ENCODE results near the gene ARAP2.

Gene ARAP2

GRCh38 chr4:36099509-36099908, 144.8 kb downstream of the ARAP2 start:
- DNase-seq: no peak

- DNase-seq: no peak
These were observed 149.3 kb downstream of the ARAP2 start for GRCh38 chr4:36094995-36095394.

- DNase-seq: no peak
These were observed 152.3 kb downstream of the ARAP2 start for GRCh38 chr4:36091997-36092396.

GRCh38 chr4:36088542-36088941, 155.8 kb downstream of the ARAP2 start:
- DNase-seq: no peak

GRCh38 chr4:36086261-36086786, 158.0 kb downstream of the ARAP2 start:
- DNase-seq: no peak

GRCh38 chr4:36082817-36083216, 161.5 kb downstream of the ARAP2 start:
- no peak for DNase-seq

- no peak for DNase-seq
These were observed 163.1 kb downstream of the ARAP2 start for GRCh38 chr4:36081185-36081584.

GRCh38 chr4:36079666-36080065, 164.6 kb downstream of the ARAP2 start:
- DNase-seq: no peak

GRCh38 chr4:36078319-36078718, 166.0 kb downstream of the ARAP2 start:
- no peak for DNase-seq

GRCh38 chr4:36072529-36072928, 171.8 kb downstream of the ARAP2 start:
- no peak for DNase-seq

- DNase-seq: no peak
These were observed 177.2 kb downstream of the ARAP2 start for GRCh38 chr4:36067116-36067515.

GRCh38 chr4:36065274-36065871, 178.9 kb downstream of the ARAP2 start:
- no peak for DNase-seq

GRCh38 chr4:36064117-36064516, 180.2 kb downstream of the ARAP2 start:
- no peak for DNase-seq

- no peak for DNase-seq
These were observed 188.2 kb downstream of the ARAP2 start for GRCh38 chr4:36056136-36056535.

GRCh38 chr4:36054694-36055422, 189.5 kb downstream of the ARAP2 start:
- DNase-seq: no peak

- no peak for DNase-seq
These were observed 190.4 kb downstream of the ARAP2 start for GRCh38 chr4:36053930-36054329.

GRCh38 chr4:36051634-36052033, 192.7 kb downstream of the ARAP2 start:
- DNase-seq: no peak

- DNase-seq: no peak
These were observed 198.3 kb downstream of the ARAP2 start for GRCh38 chr4:36046026-36046425.

- no peak for DNase-seq
These were observed 200.4 kb downstream of the ARAP2 start for GRCh38 chr4:36043901-36044300.

- DNase-seq: no peak
These were observed 201.1 kb downstream of the ARAP2 start for GRCh38 chr4:36043241-36043640.

- no peak for DNase-seq
These were observed 202.0 kb downstream of the ARAP2 start for GRCh38 chr4:36042122-36042970.

- no peak for DNase-seq
These were observed 203.0 kb downstream of the ARAP2 start for GRCh38 chr4:36041340-36041739.

- DNase-seq: no peak
These were observed 205.3 kb downstream of the ARAP2 start for GRCh38 chr4:36039026-36039425.

GRCh38 chr4:36038491-36038890, 205.8 kb downstream of the ARAP2 start:
- no peak for DNase-seq
